Skeletal muscle tissue (tissue), 4 donors: Measurements from ENCODE around the gene MIF4GD. TPM values are rescaled to one million over a fixed set of nuclear protein-coding genes. Genes with fewer than 3 reads are reported as not detected.

Source experiments
- H3K27ac ChIP-seq: one replicate; pipeline ENCODE4 v1.7.0; 2013; ENCODE audit warnings: mild to moderate bottlenecking, low read depth, low read length, inconsistent platforms
- H3K27me3 ChIP-seq, 3 donors: one replicate each; pipeline ENCODE4 v1.7.0; 2013; ENCODE audit warnings: low read length in 3 of 3; ENCODE audit not compliant: control insufficient read depth in 3 of 3, insufficient read depth in 3 of 3
- H3K36me3 ChIP-seq, 3 donors: one replicate each; pipeline ENCODE4 v1.7.0; 2013; ENCODE audit warnings: low read length in 3 of 3; ENCODE audit not compliant: control insufficient read depth in 3 of 3, insufficient read depth in 3 of 3
- H3K4me1 ChIP-seq, 3 donors: one replicate each; pipeline ENCODE4 v1.7.0; 2013; ENCODE audit warnings: low read length in 3 of 3, mild to moderate bottlenecking in 3 of 3; ENCODE audit not compliant: control insufficient read depth in 3 of 3, insufficient read depth in 3 of 3
- H3K4me3 ChIP-seq, 3 donors: one replicate each; pipeline ENCODE4 v1.7.0; 2013; ENCODE audit warnings: low read length in 3 of 3
- H3K9ac ChIP-seq, 3 donors: one replicate each; pipeline ENCODE4 v1.7.0; 2013; ENCODE audit warnings: low read length in 3 of 3, mild to moderate bottlenecking in 3 of 3, moderate library complexity in 2 of 3, low read depth in 1 of 3
- H3K9me3 ChIP-seq, 3 donors: one replicate each; pipeline ENCODE4 v1.7.0; 2013; ENCODE audit warnings: low read length in 3 of 3; ENCODE audit not compliant: control insufficient read depth in 3 of 3
- total RNA-seq: library from RNA; depleted of rRNA; stranded (reverse); fragments of >200 nt; gene quantifications from one replicate; pipeline ENCODE4 v1.2.3, GENCODE V29; 2014
- donor health status: Osteomylitis.

Gene MIF4GD, protein sequence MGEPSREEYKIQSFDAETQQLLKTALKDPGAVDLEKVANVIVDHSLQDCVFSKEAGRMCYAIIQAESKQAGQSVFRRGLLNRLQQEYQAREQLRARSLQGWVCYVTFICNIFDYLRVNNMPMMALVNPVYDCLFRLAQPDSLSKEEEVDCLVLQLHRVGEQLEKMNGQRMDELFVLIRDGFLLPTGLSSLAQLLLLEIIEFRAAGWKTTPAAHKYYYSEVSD
- 7.8 TPM for total RNA-seq

GRCh38 chr17:75270966-75271232 lies at the start of gene MIF4GD:
MIF4GD (minus strand) TSS chr17:75271231; CDS start chr17:75270195, 1,036 bp downstream.
- no peaks in the 10 kb centered on the region for H3K27me3 ChIP-seq
- H3K36me3 ChIP-seq: peaks cover 24 to 26% (median 25%) of the 10 kb centered on the region in 3 donors
- H3K4me3 ChIP-seq: peak within 1 kb of the TSS; percentile 83 to 91 (median 88)
- peak within 1 kb of the TSS; percentile 95 for H3K9ac ChIP-seq
- peak within 1 kb of the TSS; percentile 94 for H3K27ac ChIP-seq
- H3K9me3 ChIP-seq: no peaks in the 10 kb centered on the region
- peaks cover 36 to 46% (median 40%) of the 10 kb centered on the region in 3 donors for H3K4me1 ChIP-seq

- Histone ChIP-seq H3K4me1 (peaks cover 2 to 5% (median 5%) of the 10 kb centered on the region in 3 donors), H3K9ac (no peak overlapping the region), H3K27ac (no peak overlapping the region)
Observed at GRCh38 chr17:75319904-75320691, 49.1 kb upstream of the MIF4GD start.

GRCh38 chr17:75318615-75319222 lies 47.7 kb upstream of the MIF4GD start:
- H3K27ac ChIP-seq: no peak overlapping the region

More at GRCh38 chr17:75319904-75320691, 49.1 kb upstream of the MIF4GD start:
- no peaks in the 10 kb centered on the region for H3K9me3 ChIP-seq
- no peak overlapping the region for H3K4me3 ChIP-seq
- H3K27me3 ChIP-seq: no peaks in the 10 kb centered on the region
- peaks cover 20 to 28% (median 21%) of the 10 kb centered on the region in 3 donors for H3K36me3 ChIP-seq

GRCh38 chr17:75318211-75318610 lies 47.2 kb upstream of the MIF4GD start:
- Histone ChIP-seq H3K4me1 (peaks cover under 1 to 3% (median 2%) of the 10 kb centered on the region in 3 donors), H3K27ac (no peak overlapping the region), H3K36me3 (peaks cover 20 to 28% (median 21%) of the 10 kb centered on the region in 3 donors)

More at GRCh38 chr17:75318615-75319222, 47.7 kb upstream of the MIF4GD start:
- Histone ChIP-seq H3K27me3 (no peaks in the 10 kb centered on the region), H3K9me3 (no peaks in the 10 kb centered on the region), H3K4me3 (no peak overlapping the region), H3K9ac (no peak overlapping the region), H3K36me3 (peaks cover 20 to 28% (median 21%) of the 10 kb centered on the region in 3 donors), H3K4me1 (peaks cover 4 to 5% (median 5%) of the 10 kb centered on the region in 3 donors)

DNA sequence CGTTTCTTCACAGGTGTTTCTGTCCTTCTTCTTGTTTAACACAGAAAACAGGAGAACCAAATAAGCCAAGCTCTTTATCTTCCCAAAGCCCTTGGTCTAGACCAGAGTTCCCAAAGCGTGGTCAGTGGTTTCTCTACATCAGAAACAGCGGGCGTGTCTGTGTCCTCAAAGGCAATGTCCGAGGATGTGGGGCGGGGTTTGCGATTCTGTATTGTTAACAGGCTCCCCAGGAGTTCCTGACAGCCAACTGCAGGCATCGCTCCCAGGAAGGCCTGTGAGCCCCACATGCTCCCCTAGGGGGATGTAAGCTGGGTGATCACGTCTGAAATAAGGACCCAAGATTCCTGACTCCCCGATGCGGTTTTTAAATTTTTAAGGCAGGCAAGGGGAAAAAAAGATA lies 46.6 kb upstream of the MIF4GD start:
- no peaks in the 10 kb centered on the region for H3K27me3 ChIP-seq
- peaks cover 0 to 5% (median 2%) of the 10 kb centered on the region in 3 donors for H3K4me1 ChIP-seq
- no peak overlapping the region for H3K4me3 ChIP-seq
- no peak overlapping the region for H3K27ac ChIP-seq
- H3K9ac ChIP-seq: no peak overlapping the region
- H3K9me3 ChIP-seq: no peaks in the 10 kb centered on the region
- peaks cover 20 to 28% (median 21%) of the 10 kb centered on the region in 3 donors for H3K36me3 ChIP-seq

More at GRCh38 chr17:75318211-75318610, 47.2 kb upstream of the MIF4GD start:
- Histone ChIP-seq H3K9ac (no peak overlapping the region), H3K4me3 (no peak overlapping the region), H3K27me3 (no peaks in the 10 kb centered on the region), H3K9me3 (no peaks in the 10 kb centered on the region)

- Histone ChIP-seq H3K9me3 (no peaks in the 10 kb centered on the region), H3K27me3 (no peaks in the 10 kb centered on the region), H3K36me3 (peaks cover 14 to 20% (median 15%) of the 10 kb centered on the region in 3 donors), H3K4me3 (no peak overlapping the region), H3K27ac (no peak overlapping the region), H3K4me1 (peaks cover 0 to 5% (median 2%) of the 10 kb centered on the region in 3 donors), H3K9ac (no peak overlapping the region)
Observed at GRCh38 chr17:75316253-75316652, 45.2 kb upstream of the MIF4GD start.

- H3K4me1 ChIP-seq: peaks cover 0 to 5% (median 2%) of the 10 kb centered on the region in 3 donors
Observed at GRCh38 chr17:75315541-75316243, 44.7 kb upstream of the MIF4GD start.

DNA sequence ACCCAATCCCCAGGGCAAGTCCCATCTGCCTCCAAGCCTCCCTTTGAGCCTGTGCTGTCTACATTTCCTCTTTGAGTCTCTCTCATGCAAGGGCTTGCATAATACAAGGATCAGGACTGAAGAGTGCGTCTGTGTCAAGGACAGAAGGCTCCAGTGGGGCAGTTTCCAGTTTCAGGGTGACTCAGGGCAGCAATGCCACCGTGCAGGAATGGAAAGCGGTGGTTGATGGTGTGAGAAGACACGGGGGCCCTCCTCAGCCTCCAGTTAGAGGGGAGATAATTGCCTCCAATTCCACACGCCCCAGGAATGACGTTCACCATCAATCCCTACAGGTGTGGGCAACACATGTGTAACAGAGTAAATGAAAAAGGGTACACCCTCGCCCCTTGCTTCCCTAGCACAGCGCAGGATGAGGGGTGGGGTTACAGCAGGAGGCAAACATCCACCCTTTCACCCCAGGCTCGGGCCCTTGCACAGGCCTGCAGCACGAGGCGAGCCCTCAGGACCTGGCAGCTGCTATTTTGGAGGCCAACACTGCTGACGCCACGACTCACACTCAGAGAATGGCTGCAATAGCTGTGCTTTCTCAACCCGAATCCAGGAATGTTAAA lies 43.0 kb upstream of the MIF4GD start:
- H3K9me3 ChIP-seq: no peaks in the 10 kb centered on the region
- no peak overlapping the region for H3K4me3 ChIP-seq
- peak overlapping the region; percentile 48 for H3K27ac ChIP-seq
- H3K27me3 ChIP-seq: no peaks in the 10 kb centered on the region
- H3K4me1 ChIP-seq: peaks cover 0 to 5% (median 2%) of the 10 kb centered on the region in 3 donors
- H3K9ac ChIP-seq: no peak overlapping the region
- peaks cover 4 to 8% (median 4%) of the 10 kb centered on the region in 3 donors for H3K36me3 ChIP-seq

More at GRCh38 chr17:75315541-75316243, 44.7 kb upstream of the MIF4GD start:
- no peak overlapping the region for H3K4me3 ChIP-seq
- no peaks in the 10 kb centered on the region for H3K9me3 ChIP-seq
- H3K27me3 ChIP-seq: no peaks in the 10 kb centered on the region
- H3K27ac ChIP-seq: no peak overlapping the region
- H3K36me3 ChIP-seq: peaks cover 9 to 17% (median 12%) of the 10 kb centered on the region in 3 donors
- no peak overlapping the region for H3K9ac ChIP-seq
